Esophagus muscularis mucosa (tissue), 3 donors: ENCODE results near the gene EPSTI1.

ENCODE experiments used
- CTCF ChIP-seq, 3 experiments: fragments of 200-600 bp in 2 of 3; fragments of 450-650 bp in 1 of 3; sonication (generic) in 2 of 3; IDR thresholded peaks; one replicate each; pipeline ENCODE4 v1.5.1; 2017 to 2019; ENCODE audit warnings: antibody characterized with exemption in 3 of 3, mild to moderate bottlenecking in 2 of 3, moderate library complexity in 1 of 3
- POLR2AphosphoS5 ChIP-seq, 2 donors: sonication (generic); formaldehyde crosslinking; IDR thresholded peaks; one replicate each; pipeline ENCODE4 v1.6.1; 2017; ENCODE audit warnings: antibody characterized with exemption in 2 of 2

GRCh38 chr13:43005460-43006236 is 13.6 kb upstream of the EPSTI1 start:
- TF ChIP-seq POLR2AphosphoS5 (IDR thresholded peaks at IDR 0.05) (no peak), CTCF (IDR thresholded peaks at IDR 0.05) (no peak)
